ENCODE results near the gene C9orf72. TPM values are rescaled to one million over a fixed set of nuclear protein-coding genes. Genes with fewer than 3 reads are reported as not detected.

Gene C9orf72
- total RNA-seq, 1 donor from 2014 or later: 53.0 TPM

DNA sequence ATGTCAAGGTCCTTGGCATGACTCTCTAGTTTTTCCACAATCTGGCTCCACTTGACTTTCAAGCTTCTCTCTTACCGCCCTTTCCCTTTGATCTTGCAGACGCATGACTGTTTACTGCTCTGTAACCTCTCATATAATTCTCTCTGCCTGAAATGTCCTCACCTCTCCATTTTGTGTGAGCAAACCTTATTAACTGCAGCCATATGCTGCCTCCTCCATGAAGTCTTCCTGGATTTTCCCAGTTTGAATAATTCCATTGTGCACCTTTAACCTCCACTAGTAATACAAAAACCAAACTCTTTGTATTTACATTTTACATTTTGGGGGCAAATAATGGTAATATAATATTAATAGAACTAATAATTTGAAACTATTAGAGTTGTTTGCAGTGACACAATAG is 9.5 kb upstream of the C9orf72 start:
- DNase-seq (ENCODE audit: low spot score in 2 of 2) (no peak), FAIRE-seq (no peak)

- FAIRE-seq: no peak
These were observed 8.5 kb upstream of the C9orf72 start for GRCh38 chr9:27581826-27582225.

GRCh38 chr9:27573634-27574590 is 631 bp upstream of the C9orf72 start:
- no peak for FAIRE-seq
- DNase-seq (ENCODE audit: low spot score in 2 of 2): peak; percentile 82 to 86

More at GRCh38 chr9:27581826-27582225, 8.5 kb upstream of the C9orf72 start:
- no peak for DNase-seq (ENCODE audit: low spot score in 2 of 2)

GRCh38 chr9:27572566-27572917 is 739 bp downstream of the C9orf72 start:
- FAIRE-seq (no peak), DNase-seq (ENCODE audit: low spot score in 2 of 2) (peak; percentile 22 to 30)

GRCh38 chr9:27572061-27572460 is 1.2 kb downstream of the C9orf72 start:
- FAIRE-seq (no peak), DNase-seq (ENCODE audit: low spot score in 2 of 2) (no peak)

- FAIRE-seq: no peak
These were observed 2.3 kb downstream of the C9orf72 start for GRCh38 chr9:27571011-27571410.

DNA sequence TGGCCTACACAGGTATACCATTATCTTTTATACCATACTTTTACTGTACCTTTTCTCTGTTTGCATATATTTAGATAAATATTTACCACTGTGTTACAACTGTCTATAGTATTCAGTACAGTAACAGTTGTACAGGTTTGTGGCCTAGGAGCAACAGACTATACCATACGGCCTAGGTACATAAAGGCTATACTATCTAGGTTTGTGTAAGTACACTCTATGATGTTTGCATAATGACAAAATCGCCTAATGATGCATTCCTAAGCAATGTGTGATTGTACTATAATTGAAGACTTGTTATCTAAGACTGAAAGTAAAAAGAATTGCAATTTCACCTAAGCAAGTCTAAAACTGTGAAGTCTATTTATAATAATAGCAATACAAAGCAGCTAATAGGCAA is 3.9 kb downstream of the C9orf72 start:
- no peak for FAIRE-seq

More at GRCh38 chr9:27571011-27571410, 2.3 kb downstream of the C9orf72 start:
- no peak for DNase-seq (ENCODE audit: low spot score in 2 of 2)

GRCh38 chr9:27566118-27566517 is 7.2 kb downstream of the C9orf72 start:
- no peak for FAIRE-seq
- DNase-seq (ENCODE audit: low spot score in 2 of 2): no peak

More for the DNA sequence above, 3.9 kb downstream of the C9orf72 start:
- no peak for DNase-seq (ENCODE audit: low spot score in 2 of 2)

DNA sequence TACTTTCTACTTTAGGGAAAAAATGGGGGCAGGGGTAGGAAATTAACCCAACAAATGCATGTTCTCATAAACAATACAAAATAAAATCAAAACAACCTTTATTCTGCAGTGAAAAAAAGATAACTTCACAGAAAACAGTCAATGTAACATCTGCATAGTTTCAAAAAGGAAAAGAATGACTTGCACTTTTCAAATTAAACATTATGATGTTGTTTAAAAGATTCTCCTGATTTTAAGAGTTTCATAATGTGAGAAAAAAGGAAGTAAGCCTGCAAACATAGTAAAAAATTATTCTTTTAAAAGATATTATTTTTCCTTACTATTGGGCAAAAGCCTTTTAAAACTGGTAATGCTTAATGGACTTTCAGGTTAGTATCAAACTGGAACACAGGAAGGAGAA is 7.6 kb downstream of the C9orf72 start:
- FAIRE-seq (peak; percentile 17), DNase-seq (ENCODE audit: low spot score in 2 of 2) (no peak)

GRCh38 chr9:27564670-27565069 is 8.6 kb downstream of the C9orf72 start:
- FAIRE-seq (no peak), DNase-seq (ENCODE audit: low spot score in 2 of 2) (no peak)

DNA sequence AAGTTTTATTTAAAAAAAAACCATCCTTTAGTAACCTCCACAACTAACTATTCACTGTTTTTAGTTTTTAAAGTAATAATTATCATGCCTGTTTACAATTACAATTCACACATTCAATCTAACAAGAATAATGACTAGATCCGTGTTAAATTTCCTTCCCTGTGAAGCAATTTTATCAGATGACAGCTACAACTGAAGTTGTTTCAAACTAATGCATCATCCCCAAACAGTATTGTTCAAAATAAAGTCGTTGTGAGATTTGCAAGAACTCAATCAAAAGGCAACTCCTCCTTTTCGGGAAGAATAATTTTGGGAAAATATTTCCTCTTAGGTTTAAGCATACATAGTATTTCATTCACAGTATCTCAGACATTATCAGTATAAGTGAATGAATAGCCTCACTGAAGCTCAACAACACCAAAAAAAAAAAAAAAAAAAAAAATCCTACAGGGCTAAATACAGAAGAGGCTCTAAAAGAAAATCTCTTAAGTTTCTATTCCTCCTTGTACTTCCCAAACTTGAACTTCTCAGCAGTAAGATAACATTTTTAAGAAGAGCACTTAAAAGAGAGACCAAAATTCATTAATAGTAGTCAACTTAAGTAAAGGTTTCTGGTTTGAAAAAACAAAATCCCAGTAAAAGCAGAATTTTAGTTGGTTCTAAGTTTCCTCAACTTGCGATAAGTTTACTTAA is 9.4 kb downstream of the C9orf72 start:
- DNase-seq (ENCODE audit: low spot score in 2 of 2) (no peak), FAIRE-seq (no peak)

DNA sequence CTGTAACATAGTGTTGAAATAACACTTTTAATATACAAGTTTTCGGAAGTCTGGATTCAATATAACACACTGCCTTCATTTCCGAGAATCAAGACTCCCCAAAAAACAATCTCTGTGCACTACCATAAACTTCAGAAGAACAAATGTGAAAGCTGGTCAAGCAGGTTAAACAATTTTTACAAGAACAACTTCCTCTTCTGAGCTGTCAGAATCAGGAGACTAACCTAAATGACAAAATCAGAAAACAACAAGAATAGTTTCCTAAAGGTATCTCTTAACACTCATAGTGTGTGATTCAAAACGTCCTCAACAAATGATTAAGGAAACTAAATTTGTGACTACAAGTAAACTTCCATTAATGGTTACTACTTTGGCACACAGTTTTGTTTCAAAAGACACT is 11.6 kb downstream of the C9orf72 start:
- DNase-seq (ENCODE audit: low spot score in 2 of 2): no peak
- FAIRE-seq: no peak

DNA sequence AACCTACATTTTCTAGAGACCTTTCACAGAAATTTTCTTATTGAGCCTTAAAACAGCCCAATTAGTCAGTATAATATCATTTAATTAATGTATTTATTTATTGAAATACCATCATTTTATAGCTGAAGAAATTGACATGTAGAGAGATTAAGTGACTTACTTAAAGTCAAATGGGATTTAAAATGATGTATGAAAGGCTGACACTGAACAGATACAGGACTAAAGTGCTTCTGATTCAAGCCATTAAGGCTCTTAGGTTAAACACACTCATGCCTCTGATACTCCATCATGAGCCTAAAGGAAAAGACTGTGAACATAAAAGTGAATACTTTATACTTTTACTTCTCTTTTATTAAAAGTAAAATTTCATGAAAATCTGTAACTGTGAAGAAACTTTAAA is 12.8 kb downstream of the C9orf72 start:
- FAIRE-seq (no peak), DNase-seq (ENCODE audit: low spot score in 2 of 2) (no peak)

- DNase-seq (ENCODE audit: low spot score in 2 of 2) (no peak), FAIRE-seq (no peak)
These were observed 15.0 kb downstream of the C9orf72 start for GRCh38 chr9:27558307-27558706.

DNA sequence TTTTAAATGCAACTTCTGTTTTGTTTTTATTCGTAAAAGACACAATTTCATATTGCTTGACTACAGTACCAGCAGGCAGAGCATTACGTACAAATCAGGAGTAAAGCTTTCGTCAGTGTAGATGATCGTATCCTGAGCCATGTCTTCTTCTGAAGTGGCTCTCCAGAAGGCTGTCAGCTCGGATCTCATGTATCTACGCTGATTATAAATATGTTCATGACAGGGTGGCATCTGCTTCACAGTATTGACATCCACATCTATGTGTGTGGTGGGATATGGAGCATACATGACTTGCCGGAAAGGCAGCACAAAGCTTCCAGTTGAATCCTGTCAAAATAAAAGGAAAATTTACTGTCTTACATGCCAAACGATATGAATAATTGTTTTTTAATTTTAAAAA is 16.8 kb downstream of the C9orf72 start:
- no peak for DNase-seq (ENCODE audit: low spot score in 2 of 2)

DNA sequence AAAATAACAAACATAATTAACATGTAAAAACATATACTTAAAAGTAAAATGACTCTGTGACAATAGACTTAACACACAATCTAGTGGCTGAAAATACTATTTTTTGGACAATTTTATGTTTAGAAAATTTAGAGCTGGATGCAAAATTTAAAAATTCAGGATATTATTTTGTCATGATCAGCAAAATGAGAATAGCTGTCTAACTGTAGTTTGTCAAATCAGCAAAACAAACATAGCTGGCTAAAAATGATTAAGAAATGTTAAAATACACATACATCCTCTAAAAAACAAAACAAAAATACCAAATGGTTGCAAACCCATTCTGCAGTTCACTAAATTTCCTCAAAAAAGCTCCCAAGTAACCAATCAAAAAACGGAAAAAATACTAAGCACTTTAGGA is 18.6 kb downstream of the C9orf72 start:
- no peak for DNase-seq (ENCODE audit: low spot score in 2 of 2)
- peak; percentile 45 for FAIRE-seq

More for the DNA sequence above, 16.8 kb downstream of the C9orf72 start:
- FAIRE-seq: no peak

- FAIRE-seq: no peak
- no peak for DNase-seq (ENCODE audit: low spot score in 2 of 2)
These were observed 24.0 kb downstream of the C9orf72 start for GRCh38 chr9:27549196-27549755.

- no peak for DNase-seq (ENCODE audit: low spot score in 2 of 2)
- peak; percentile 98 for FAIRE-seq
These were observed 25.1 kb downstream of the C9orf72 start for GRCh38 chr9:27548055-27548741.

GRCh38 chr9:27545471-27545870 is 27.8 kb downstream of the C9orf72 start:
- FAIRE-seq: no peak

GRCh38 chr9:27542508-27542907 is 30.8 kb downstream of the C9orf72 start:
- DNase-seq (ENCODE audit: low spot score in 2 of 2): no peak

More at GRCh38 chr9:27545471-27545870, 27.8 kb downstream of the C9orf72 start:
- DNase-seq (ENCODE audit: low spot score in 2 of 2): no peak

DNA sequence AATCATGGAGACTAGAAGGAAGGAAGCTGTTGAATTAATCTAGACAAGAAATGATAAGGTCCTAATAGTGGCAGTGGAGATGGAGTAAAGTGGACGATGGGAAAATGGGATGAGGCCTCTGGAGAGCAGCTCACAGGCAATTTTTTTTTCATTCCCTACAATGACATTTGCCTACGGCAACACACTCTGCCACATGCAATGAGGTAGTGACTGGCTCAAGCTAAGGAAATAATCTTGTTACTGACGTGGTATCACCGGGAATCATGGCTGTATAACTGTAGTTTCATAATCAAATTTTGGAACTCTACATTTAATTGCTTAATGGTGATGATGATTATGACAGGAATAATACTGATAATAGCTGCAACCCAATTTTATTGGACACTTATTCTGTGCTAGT is 31.5 kb downstream of the C9orf72 start:
- FAIRE-seq (no peak), DNase-seq (ENCODE audit: low spot score in 2 of 2) (no peak)

More at GRCh38 chr9:27542508-27542907, 30.8 kb downstream of the C9orf72 start:
- no peak for FAIRE-seq

Measured in frontal cortex (tissue), 4 donors.